ACC112 (cell line): ENCODE measurements around the gene ARRDC1.
"Not testable (repeated sequence)": the region's sequence is repeated elsewhere in the genome, so short reads cannot be mapped to it uniquely, and the experiment has no call there.

ENCODE experiments used
- H2AFZ ChIP-seq: fragments of 200-600 bp; sonication (generic); one replicate; pipeline ENCODE4 v1.6.0; 2017; ENCODE audit warnings: antibody characterized with exemption, low read length; ENCODE audit not compliant: unreplicated experiment
- H3K27ac ChIP-seq: fragments of 200-600 bp; sonication (generic); 2 replicates; pipeline ENCODE4 v1.5.1; 2014; ENCODE audit warnings: low read depth, mild to moderate bottlenecking, antibody characterized with exemption, low read length, moderate library complexity
- H3K27me3 ChIP-seq: fragments of 200-600 bp; sonication (generic); 2 replicates; pipeline ENCODE4 v1.6.1; 2014; ENCODE audit warnings: mild to moderate bottlenecking, antibody characterized with exemption, low read length, moderate library complexity, mixed read lengths; ENCODE audit not compliant: insufficient read depth
- H3K36me3 ChIP-seq: fragments of 200-600 bp; sonication (generic); 2 replicates; pipeline ENCODE4 v1.6.1; 2016; ENCODE audit warnings: mild to moderate bottlenecking, antibody characterized with exemption, low read length, moderate library complexity, mixed read lengths; ENCODE audit not compliant: insufficient read depth
- H3K4me1 ChIP-seq: fragments of 200-600 bp; sonication (generic); one replicate; pipeline ENCODE4 v1.6.1; 2016; ENCODE audit warnings: low read length, mixed read lengths; ENCODE audit not compliant: insufficient read depth, unreplicated experiment, control insufficient read depth
- H3K4me3 ChIP-seq: fragments of 200-600 bp; sonication (generic); 2 replicates; pipeline ENCODE4 v1.5.1; 2014; ENCODE audit warnings: mild to moderate bottlenecking, low read depth, low read length
- H3K79me2 ChIP-seq: fragments of 200-600 bp; sonication (generic); one replicate; pipeline ENCODE4 v1.6.0; 2016; ENCODE audit warnings: low read length; ENCODE audit not compliant: control insufficient read depth, unreplicated experiment, insufficient read depth

Gene ARRDC1

GRCh38 chr9:137626464-137626863 is 21.0 kb downstream of the ARRDC1 start:
- no peak overlapping the region for H2AFZ ChIP-seq
- H3K36me3 ChIP-seq, result no peaks in the 10 kb centered on the region
- H3K27ac ChIP-seq, result no peak overlapping the region
- no peak overlapping the region for H3K4me3 ChIP-seq
- H3K79me2 ChIP-seq, result peaks cover 85% of the 10 kb centered on the region
- peaks cover 13% of the 10 kb centered on the region for H3K4me1 ChIP-seq
- no peaks in the 10 kb centered on the region for H3K27me3 ChIP-seq

- not testable (repeated sequence) for H3K36me3 ChIP-seq, H3K27ac ChIP-seq, H3K27me3 ChIP-seq, H2AFZ ChIP-seq, H3K4me3 ChIP-seq
- Histone ChIP-seq H3K4me1 (peaks cover 11% of the 10 kb centered on the region), H3K79me2 (peaks cover 86% of the 10 kb centered on the region)
Observed at GRCh38 chr9:137627406-137627805, 21.9 kb downstream of the ARRDC1 start.

- Histone ChIP-seq H3K36me3 (no peaks in the 10 kb centered on the region), H3K27ac (0 out of 2 replicates have a peak overlapping the region, but pooled peaks have one; percentile 26), H3K4me3 (0 out of 2 replicates have a peak overlapping the region, but pooled peaks have one; percentile 21), H2AFZ (no peak overlapping the region), H3K79me2 (peaks cover 80% of the 10 kb centered on the region), H3K4me1 (peaks cover 11% of the 10 kb centered on the region), H3K27me3 (no peaks in the 10 kb centered on the region)
Observed at GRCh38 chr9:137630126-137630525, 24.6 kb downstream of the ARRDC1 start.

- Histone ChIP-seq H3K36me3 (no peaks in the 10 kb centered on the region), H3K27me3 (no peaks in the 10 kb centered on the region), H3K4me1 (peaks cover 11% of the 10 kb centered on the region), H3K27ac (no peak overlapping the region), H2AFZ (no peak overlapping the region), H3K79me2 (peaks cover 75% of the 10 kb centered on the region), H3K4me3 (no peak overlapping the region)
Observed at GRCh38 chr9:137630679-137631078, 25.2 kb downstream of the ARRDC1 start.

GRCh38 chr9:137631345-137632229 is 26.1 kb downstream of the ARRDC1 start:
- Histone ChIP-seq H3K36me3 (no peaks in the 10 kb centered on the region), H3K4me1 (peaks cover 11% of the 10 kb centered on the region), H3K27ac (no peak overlapping the region), H3K27me3 (no peaks in the 10 kb centered on the region), H3K4me3 (no peak overlapping the region), H3K79me2 (peaks cover 77% of the 10 kb centered on the region), H2AFZ (no peak overlapping the region)

GRCh38 chr9:137632230-137633161 is 27.0 kb downstream of the ARRDC1 start:
- H3K27ac ChIP-seq, result no peak overlapping the region
- no peak overlapping the region for H2AFZ ChIP-seq
- H3K36me3 ChIP-seq, result no peaks in the 10 kb centered on the region
- peaks cover 11% of the 10 kb centered on the region for H3K4me1 ChIP-seq
- no peaks in the 10 kb centered on the region for H3K27me3 ChIP-seq
- peaks cover 71% of the 10 kb centered on the region for H3K79me2 ChIP-seq
- no peak overlapping the region for H3K4me3 ChIP-seq

GRCh38 chr9:137634016-137634415 is 28.5 kb downstream of the ARRDC1 start:
- H3K79me2 ChIP-seq, result peaks cover 73% of the 10 kb centered on the region
- H3K4me1 ChIP-seq, result peaks cover 16% of the 10 kb centered on the region
- no peaks in the 10 kb centered on the region for H3K27me3 ChIP-seq
- no peaks in the 10 kb centered on the region for H3K36me3 ChIP-seq
- no peak overlapping the region for H3K4me3 ChIP-seq
- no peak overlapping the region for H3K27ac ChIP-seq
- H2AFZ ChIP-seq, result no peak overlapping the region

- no peaks in the 10 kb centered on the region for H3K36me3 ChIP-seq
- H3K79me2 ChIP-seq, result peaks cover 73% of the 10 kb centered on the region
- peak overlapping the region; percentile 47 for H3K27ac ChIP-seq
- H3K27me3 ChIP-seq, result no peaks in the 10 kb centered on the region
- H3K4me3 ChIP-seq, result peak overlapping the region; percentile 70
- no peak overlapping the region for H2AFZ ChIP-seq
- H3K4me1 ChIP-seq, result peaks cover 5% of the 10 kb centered on the region
Observed at GRCh38 chr9:137638680-137639079, 33.2 kb downstream of the ARRDC1 start.

GRCh38 chr9:137639303-137640051 is 34.0 kb downstream of the ARRDC1 start:
- Histone ChIP-seq H3K27me3 (no peaks in the 10 kb centered on the region), H3K79me2 (peaks cover 74% of the 10 kb centered on the region), H3K4me3 (peak overlapping the region; percentile 70), H3K36me3 (no peaks in the 10 kb centered on the region), H2AFZ (peak overlapping the region; percentile 7), H3K27ac (peak overlapping the region; percentile 47), H3K4me1 (peaks cover 5% of the 10 kb centered on the region)

GRCh38 chr9:137640862-137641261 is 35.4 kb downstream of the ARRDC1 start:
- Histone ChIP-seq H2AFZ (no peak overlapping the region), H3K36me3 (no peaks in the 10 kb centered on the region), H3K27ac (no peak overlapping the region)

More at GRCh38 chr9:137640862-137641261, 35.4 kb downstream of the ARRDC1 start:
- Histone ChIP-seq H3K79me2 (peaks cover 83% of the 10 kb centered on the region), H3K27me3 (no peaks in the 10 kb centered on the region), H3K4me1 (peaks cover 5% of the 10 kb centered on the region), H3K4me3 (no peak overlapping the region)
